Neural progenitor cell (in vitro differentiated cells): ENCODE results near the gene LRRC8A.

Experiments
- CTCF ChIP-seq: fragments of 200-600 bp; sonication (generic); IDR thresholded peaks from 2 replicates; pipeline ENCODE4 v1.5.1; 2017; ENCODE audit warnings: antibody characterized with exemption, mild to moderate bottlenecking
- EZH2 ChIP-seq: fragments of 200-600 bp; sonication (generic); IDR thresholded peaks from 2 replicates; pipeline ENCODE4 v1.6.1; 2017; ENCODE audit warnings: antibody characterized with exemption, mild to moderate bottlenecking, moderate library complexity
- EZH2phosphoT487 ChIP-seq: fragments of 200-600 bp; sonication (generic); IDR thresholded peaks from 2 replicates; pipeline ENCODE4 v1.6.1; 2017; ENCODE audit warnings: antibody characterized with exemption

GRCh38 chr9:128862401-128862851 is 19.5 kb upstream of the LRRC8A start:
- no peak for TF ChIP-seq CTCF
- no peak for TF ChIP-seq EZH2phosphoT487
- TF ChIP-seq EZH2 = no peak
